Loucy (cell line): ENCODE results near the gene CREBBP.

Experiments
- H2AFZ ChIP-seq: fragments of 200-600 bp; sonication (generic); 2 replicates; pipeline ENCODE4 v1.6.0; 2016; ENCODE audit warnings: antibody characterized with exemption, mild to moderate bottlenecking, low read length, moderate library complexity
- H3F3A ChIP-seq: fragments of 200-600 bp; 2 replicates; pipeline ENCODE4 v1.6.0; 2016; ENCODE audit warnings: antibody characterized with exemption, low read depth, mild to moderate bottlenecking
- H3K27me3 ChIP-seq: fragments of 200-600 bp; sonication (generic); 2 replicates; pipeline ENCODE4 v1.6.1; 2014; ENCODE audit warnings: low read length, mild to moderate bottlenecking; ENCODE audit not compliant: insufficient read depth, poor library complexity, severe bottlenecking
- H3K36me3 ChIP-seq: fragments of 200-600 bp; sonication (generic); 2 replicates; pipeline ENCODE4 v1.6.1; 2016; ENCODE audit warnings: low read length; ENCODE audit not compliant: insufficient read depth
- H3K4me1 ChIP-seq: fragments of 200-600 bp; sonication (generic); 2 replicates; pipeline ENCODE4 v1.5.1; 2014; ENCODE audit warnings: low read length, mild to moderate bottlenecking; ENCODE audit not compliant: insufficient read depth, poor library complexity, severe bottlenecking
- H3K4me2 ChIP-seq: fragments of 200-600 bp; sonication (generic); 2 replicates; pipeline ENCODE4 v1.6.0; 2014; ENCODE audit warnings: antibody characterized with exemption, low read length, low read depth, mild to moderate bottlenecking; ENCODE audit not compliant: poor library complexity, severe bottlenecking
- H3K4me3 ChIP-seq: fragments of 200-600 bp; sonication (generic); 2 replicates; pipeline ENCODE4 v1.5.1; 2014; ENCODE audit warnings: low read length, mild to moderate bottlenecking, mixed read lengths; ENCODE audit not compliant: poor library complexity, severe bottlenecking
- H3K79me2 ChIP-seq: fragments of 200-600 bp; sonication (generic); 2 replicates; pipeline ENCODE4 v1.6.1; 2014; ENCODE audit warnings: low read length; ENCODE audit not compliant: insufficient read depth
- H3K9ac ChIP-seq: fragments of 200-600 bp; sonication (generic); 2 replicates; pipeline ENCODE4 v1.6.0; 2014; ENCODE audit warnings: mild to moderate bottlenecking, low read depth, low read length, moderate library complexity; ENCODE audit not compliant: poor library complexity, severe bottlenecking
- H3K9me2 ChIP-seq: fragments of 200-600 bp; sonication (generic); replicated peaks from 2 replicates; pipeline ENCODE4 v1.6.1; 2016; ENCODE audit warnings: low read depth, low read length, mixed read lengths
- H3K9me3 ChIP-seq: fragments of 200-600 bp; sonication (generic); 2 replicates; pipeline ENCODE4 v1.6.1; 2014; ENCODE audit warnings: mild to moderate bottlenecking, antibody characterized with exemption, low read length, low read depth; ENCODE audit not compliant: insufficient read depth
- H4K20me1 ChIP-seq: fragments of 200-600 bp; sonication (generic); 2 replicates; pipeline ENCODE4 v1.6.0; 2014; ENCODE audit warnings: antibody characterized with exemption, low read length, mild to moderate bottlenecking; ENCODE audit not compliant: insufficient read depth, poor library complexity, severe bottlenecking
- EZH2phosphoT487 ChIP-seq: fragments of 200-600 bp; IDR thresholded peaks from 2 replicates; pipeline ENCODE4 v1.6.1; 2018; ENCODE audit warnings: antibody characterized with exemption, mild to moderate bottlenecking, moderate library complexity, borderline replicate concordance
- TF ChIP-seq, protein P1 (sequence below): fragments of 200-600 bp; sonication (generic); conservative IDR thresholded peaks from 2 replicates; pipeline ENCODE4 v1.5.1; 2014; ENCODE audit warnings: mild to moderate bottlenecking, antibody characterized with exemption, low read length

The CREBBP gene

GRCh38 chr16:3922241-3922640 lies 41.7 kb upstream of the CREBBP start:
- no peaks in the 10 kb centered on the region for H3K36me3 ChIP-seq

GRCh38 chr16:3920206-3920605 lies 39.7 kb upstream of the CREBBP start:
- Histone ChIP-seq H4K20me1 (no peaks in the 10 kb centered on the region), H3K4me3 (no peak overlapping the region), H3K36me3 (no peaks in the 10 kb centered on the region), H3K9ac (no peak overlapping the region), H3K27me3 (no peaks in the 10 kb centered on the region), H3K79me2 (no peaks in the 10 kb centered on the region), H2AFZ (no peak overlapping the region), H3F3A (no peaks in the 10 kb centered on the region), H3K9me3 (no peaks in the 10 kb centered on the region), H3K4me1 (no peaks in the 10 kb centered on the region), H3K4me2 (no peak overlapping the region), H3K9me2 (no peaks in the 10 kb centered on the region)
- TF ChIP-seq, protein P1, sequence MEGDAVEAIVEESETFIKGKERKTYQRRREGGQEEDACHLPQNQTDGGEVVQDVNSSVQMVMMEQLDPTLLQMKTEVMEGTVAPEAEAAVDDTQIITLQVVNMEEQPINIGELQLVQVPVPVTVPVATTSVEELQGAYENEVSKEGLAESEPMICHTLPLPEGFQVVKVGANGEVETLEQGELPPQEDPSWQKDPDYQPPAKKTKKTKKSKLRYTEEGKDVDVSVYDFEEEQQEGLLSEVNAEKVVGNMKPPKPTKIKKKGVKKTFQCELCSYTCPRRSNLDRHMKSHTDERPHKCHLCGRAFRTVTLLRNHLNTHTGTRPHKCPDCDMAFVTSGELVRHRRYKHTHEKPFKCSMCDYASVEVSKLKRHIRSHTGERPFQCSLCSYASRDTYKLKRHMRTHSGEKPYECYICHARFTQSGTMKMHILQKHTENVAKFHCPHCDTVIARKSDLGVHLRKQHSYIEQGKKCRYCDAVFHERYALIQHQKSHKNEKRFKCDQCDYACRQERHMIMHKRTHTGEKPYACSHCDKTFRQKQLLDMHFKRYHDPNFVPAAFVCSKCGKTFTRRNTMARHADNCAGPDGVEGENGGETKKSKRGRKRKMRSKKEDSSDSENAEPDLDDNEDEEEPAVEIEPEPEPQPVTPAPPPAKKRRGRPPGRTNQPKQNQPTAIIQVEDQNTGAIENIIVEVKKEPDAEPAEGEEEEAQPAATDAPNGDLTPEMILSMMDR, result no peak
- no peak for TF ChIP-seq EZH2phosphoT487

More at GRCh38 chr16:3922241-3922640, 41.7 kb upstream of the CREBBP start:
- H4K20me1 ChIP-seq, result no peaks in the 10 kb centered on the region
- no peaks in the 10 kb centered on the region for H3F3A ChIP-seq
- H3K27me3 ChIP-seq, result no peaks in the 10 kb centered on the region
- H2AFZ ChIP-seq, result no peak overlapping the region
- TF ChIP-seq EZH2phosphoT487, result no peak
- TF ChIP-seq, protein P1, result no peak
- no peaks in the 10 kb centered on the region for H3K9me2 ChIP-seq
- no peaks in the 10 kb centered on the region for H3K79me2 ChIP-seq
- no peak overlapping the region for H3K9ac ChIP-seq
- H3K4me2 ChIP-seq, result no peak overlapping the region
- no peak overlapping the region for H3K4me3 ChIP-seq
- H3K9me3 ChIP-seq, result no peaks in the 10 kb centered on the region
- no peaks in the 10 kb centered on the region for H3K4me1 ChIP-seq

DNA sequence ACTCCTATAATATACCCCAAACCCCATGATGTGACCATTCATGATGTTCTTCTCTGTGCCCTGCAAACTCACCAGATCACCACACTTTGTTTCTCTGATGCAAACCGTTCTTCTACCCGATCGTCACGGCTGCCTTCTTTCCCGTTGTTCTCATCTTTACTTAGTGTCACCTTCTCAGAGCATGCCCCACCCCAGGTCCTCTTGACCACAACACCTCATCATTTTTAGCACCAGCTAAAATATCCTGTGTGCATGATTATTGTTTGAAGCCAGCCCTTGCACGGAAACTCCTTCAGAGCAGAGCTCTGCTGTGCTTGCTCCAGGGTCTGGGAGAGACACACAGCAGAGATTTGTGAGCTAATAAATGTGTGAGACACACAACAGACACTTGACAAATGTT lies 38.9 kb upstream of the CREBBP start:
- H3K36me3 ChIP-seq, result no peaks in the 10 kb centered on the region
- no peaks in the 10 kb centered on the region for H3K9me3 ChIP-seq
- no peak for TF ChIP-seq EZH2phosphoT487
- TF ChIP-seq, protein P1, result no peak

More for the DNA sequence above, 38.9 kb upstream of the CREBBP start:
- Histone ChIP-seq H3K4me1 (no peaks in the 10 kb centered on the region), H3K27me3 (no peaks in the 10 kb centered on the region), H4K20me1 (no peaks in the 10 kb centered on the region), H3K9me2 (no peaks in the 10 kb centered on the region), H3F3A (no peaks in the 10 kb centered on the region), H3K4me2 (no peak overlapping the region), H3K9ac (no peak overlapping the region), H2AFZ (no peak overlapping the region), H3K79me2 (no peaks in the 10 kb centered on the region), H3K4me3 (no peak overlapping the region)
